Activated effector memory CD4-positive, alpha-beta T cell treated with anti-CD3 and anti-CD28 coated beads, Interleukin-2, amount 50 U/mL, for 16 hours (primary cell): ENCODE measurements around the gene LTBP4.
A peak's percentile ranks its signal among the peaks of the same experiment; 100 is the strongest.
"Not testable (repeated sequence)": the region's sequence is repeated elsewhere in the genome, so short reads cannot be mapped to it uniquely, and the experiment has no call there.

Source experiments
- DNase-seq: peaks from one replicate; pipeline ENCODE4 v3.0.0-alpha.2; 2020

The LTBP4 gene

GRCh38 chr19:40632311-40633036 lies 31.3 kb downstream of the LTBP4 start:
- no peak for DNase-seq

- DNase-seq, result no peak
These were observed 32.0 kb downstream of the LTBP4 start for GRCh38 chr19:40633207-40633606.

- no peak for DNase-seq
These were observed 37.2 kb downstream of the LTBP4 start for GRCh38 chr19:40638327-40638726.

GRCh38 chr19:40639638-40639982 lies 38.4 kb downstream of the LTBP4 start:
- DNase-seq, result no peak

GRCh38 chr19:40640744-40641143 lies 39.6 kb downstream of the LTBP4 start:
- DNase-seq, result no peak

DNA sequence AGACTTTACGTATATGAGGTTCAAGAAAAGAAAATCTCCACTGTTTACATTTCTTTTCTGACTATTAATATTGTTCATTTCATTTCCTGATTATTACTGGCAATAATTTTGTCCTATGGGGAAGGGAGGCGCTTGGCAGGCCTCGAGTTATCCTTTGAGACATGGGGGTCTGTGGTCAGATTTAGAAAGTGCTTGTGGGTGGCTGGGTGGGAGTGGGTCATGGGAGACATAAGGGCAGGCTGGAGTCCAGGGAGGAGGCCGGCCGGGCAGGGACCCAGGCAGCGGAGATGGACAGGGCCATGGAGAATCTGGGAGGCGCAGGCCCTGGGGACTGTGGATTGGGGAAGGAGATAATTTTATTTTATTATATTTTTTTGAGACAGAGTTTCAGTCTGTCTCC lies 40.1 kb downstream of the LTBP4 start:
- no peak for DNase-seq

DNA sequence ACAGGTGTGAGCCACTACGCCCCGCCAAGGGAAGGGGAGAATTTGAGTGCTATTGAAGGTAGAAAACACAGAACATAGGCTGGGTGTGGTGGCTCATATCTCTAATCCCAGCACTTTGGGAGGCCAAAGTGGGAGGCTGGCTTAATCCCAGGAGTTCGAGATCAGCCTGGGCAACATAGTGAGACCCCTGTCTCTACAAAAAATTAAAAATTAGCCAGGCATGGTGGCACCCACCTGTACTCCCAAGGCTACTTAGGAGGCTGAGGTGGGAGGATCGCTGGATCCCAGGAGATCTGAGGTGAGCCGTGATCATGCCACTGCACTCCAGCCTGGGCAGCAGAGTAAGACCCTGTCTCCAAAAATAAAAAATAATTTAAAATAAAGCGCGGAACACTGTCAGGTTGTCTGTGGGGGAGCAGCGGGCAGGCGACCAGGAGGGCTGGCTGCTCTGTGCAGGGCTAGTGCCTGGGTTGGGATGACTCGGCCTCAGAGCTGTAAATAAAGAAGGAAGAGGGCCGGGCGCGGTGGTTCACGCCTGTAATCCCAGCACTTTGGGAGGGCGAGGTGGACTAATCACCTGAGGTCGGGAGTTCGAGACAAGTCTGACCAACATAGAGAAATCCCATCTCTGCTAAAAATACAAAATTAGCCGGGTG lies 41.0 kb downstream of the LTBP4 start:
- no peak for DNase-seq

DNA sequence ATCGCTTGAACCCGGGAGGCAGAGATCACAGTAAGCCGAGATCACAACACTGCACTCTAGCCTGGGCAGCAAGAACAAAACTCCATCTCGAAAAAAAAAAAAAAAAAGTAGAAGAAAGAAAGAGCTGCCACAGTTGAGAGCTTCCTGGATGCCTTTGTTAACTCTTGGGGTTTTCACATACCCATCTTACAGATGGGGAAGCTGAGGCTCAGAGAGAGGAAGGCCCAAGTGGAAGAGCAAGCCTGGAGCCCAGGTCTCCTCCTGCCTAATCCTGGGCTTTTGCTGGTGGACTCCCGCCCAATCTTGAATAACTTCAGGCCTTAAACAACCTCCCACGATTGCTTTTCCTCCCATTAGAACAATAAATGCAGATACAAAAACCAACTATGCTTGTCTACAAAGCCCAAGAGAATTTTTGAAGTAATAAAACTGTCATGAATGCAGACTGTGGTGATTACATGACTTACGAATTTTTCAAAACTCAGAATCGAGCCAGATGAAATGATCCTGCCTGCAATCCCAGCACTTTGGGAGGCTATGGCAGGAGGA lies 41.7 kb downstream of the LTBP4 start:
- DNase-seq, result no peak

DNA sequence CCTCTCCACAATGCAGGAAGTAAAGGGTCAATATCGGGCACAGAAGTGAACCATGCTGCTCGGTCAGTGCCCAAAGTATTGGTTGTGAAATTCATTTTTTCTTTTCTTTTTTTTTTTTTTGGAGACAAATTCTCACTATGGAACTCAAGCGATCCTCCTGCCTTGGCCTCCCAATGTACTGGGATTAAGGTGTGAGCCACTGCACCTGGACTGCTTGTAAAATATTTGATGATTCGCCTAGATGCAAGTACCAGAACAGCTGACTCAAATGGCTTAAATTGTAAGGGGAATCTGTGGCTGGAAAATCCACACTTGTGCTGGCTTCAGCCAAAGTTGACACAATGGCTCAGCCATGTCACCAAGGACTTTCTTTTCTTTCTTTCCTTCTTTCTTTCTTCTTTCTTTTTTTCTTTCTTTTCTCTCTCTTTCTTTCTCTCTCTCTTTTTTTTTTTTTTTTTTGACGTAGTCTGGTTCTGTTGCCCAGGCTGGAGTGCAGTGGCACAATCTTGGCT lies 45.6 kb downstream of the LTBP4 start:
- no peak for DNase-seq

DNA sequence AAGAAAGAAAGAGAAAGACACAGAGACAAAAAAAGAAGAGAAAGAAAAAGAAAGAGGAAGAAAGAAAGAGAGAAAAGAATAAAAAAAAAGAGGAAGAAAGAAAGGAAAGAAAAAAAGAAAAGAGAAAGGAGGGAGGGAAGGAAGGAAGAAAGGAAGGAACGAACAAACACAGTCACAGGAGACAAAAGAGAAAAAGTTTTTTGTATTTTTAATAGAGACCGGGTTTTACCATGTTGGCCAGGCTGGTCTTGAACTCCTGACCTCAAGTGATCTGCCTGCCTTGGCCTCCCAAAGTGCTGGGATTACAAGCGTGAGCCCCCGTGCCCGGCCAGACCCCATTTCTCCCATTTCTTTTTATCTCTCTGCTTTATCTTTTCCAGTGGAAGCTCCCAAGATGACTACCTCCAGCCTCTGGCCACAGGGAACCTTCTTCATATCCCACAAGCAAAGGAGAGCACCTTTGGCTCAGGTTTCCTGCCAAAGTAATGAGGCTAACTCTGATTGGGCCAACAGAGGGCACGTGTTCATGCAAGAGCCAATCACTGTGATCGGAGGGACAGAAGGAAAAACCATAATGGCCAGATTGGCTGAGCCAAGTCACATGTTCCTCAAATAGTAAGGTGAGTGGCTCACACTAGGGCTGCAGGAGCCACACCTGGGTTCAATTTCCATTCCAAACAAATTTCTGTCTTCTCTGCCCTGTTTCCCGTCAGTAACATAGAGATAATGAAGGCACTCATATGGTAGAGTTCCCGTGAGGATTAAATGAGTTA lies 48.9 kb downstream of the LTBP4 start:
- DNase-seq, result not testable (repeated sequence)

DNA sequence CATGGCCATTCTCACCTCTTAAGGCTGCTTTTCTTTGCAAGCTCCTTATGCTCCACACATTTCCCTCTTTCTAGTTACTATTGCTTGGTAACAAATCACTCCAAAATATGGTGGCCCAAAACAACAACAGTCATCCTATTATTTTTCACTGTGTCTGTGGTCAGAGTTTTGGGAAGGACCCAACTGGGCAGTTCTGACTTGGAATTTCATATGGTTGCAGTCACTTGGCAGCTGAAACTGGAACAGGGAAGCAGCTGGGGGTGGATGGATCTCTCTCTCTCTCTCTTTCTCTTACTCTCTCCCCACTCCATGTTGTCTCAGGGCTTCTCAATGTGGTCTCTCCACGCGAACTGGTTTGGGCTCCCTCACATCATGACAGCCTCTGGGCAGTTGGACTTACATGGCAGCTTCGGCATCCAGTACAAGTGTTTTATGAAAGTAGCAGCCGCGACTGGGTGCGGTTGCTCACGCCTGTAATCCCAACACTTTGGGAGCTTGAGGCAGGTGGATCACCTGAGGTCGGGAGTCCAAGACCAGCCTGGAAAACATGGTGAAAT lies 49.7 kb downstream of the LTBP4 start:
- DNase-seq, result no peak

DNA sequence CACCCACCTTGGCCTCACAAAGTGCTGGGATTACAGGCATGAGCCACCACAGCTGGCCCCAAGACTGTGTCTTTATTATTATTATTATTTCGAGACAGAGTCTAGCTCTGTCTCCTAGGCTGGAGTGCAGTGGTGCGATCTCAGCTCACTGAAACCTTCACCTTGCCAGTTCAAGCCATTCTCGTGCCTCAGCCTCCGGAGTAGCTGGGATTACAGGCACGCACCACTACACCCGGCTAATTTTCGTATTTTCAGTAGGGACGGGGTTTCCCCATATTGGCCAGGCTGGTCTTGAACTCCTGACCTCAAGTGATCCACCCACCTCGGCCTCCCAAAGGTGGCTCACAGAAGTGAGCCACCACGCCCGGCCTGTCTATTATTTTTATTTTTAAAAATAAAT lies 51.1 kb downstream of the LTBP4 start:
- not testable (repeated sequence) for DNase-seq

DNA sequence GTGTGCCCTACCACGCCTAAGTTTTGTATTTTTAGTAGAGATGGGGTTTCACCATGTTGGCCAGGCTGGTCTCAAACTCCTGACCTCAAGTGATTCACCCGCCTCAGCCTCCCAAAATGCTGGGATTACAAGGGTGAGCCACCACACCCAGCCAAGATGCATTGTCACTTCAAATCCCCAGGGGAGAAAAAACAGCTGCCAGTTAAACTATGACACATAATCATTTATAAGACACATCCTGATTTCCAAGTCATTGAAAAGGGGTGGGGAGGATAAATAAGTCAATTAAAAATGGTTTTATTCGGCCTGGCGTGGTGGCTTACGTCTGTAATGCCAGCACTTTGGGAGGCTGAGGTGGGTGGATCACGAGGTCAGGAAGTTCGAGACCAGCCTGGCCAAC lies 54.5 kb downstream of the LTBP4 start:
- DNase-seq, result not testable (repeated sequence)

GRCh38 chr19:40658031-40658430 lies 56.9 kb downstream of the LTBP4 start:
- DNase-seq, result no peak

DNA sequence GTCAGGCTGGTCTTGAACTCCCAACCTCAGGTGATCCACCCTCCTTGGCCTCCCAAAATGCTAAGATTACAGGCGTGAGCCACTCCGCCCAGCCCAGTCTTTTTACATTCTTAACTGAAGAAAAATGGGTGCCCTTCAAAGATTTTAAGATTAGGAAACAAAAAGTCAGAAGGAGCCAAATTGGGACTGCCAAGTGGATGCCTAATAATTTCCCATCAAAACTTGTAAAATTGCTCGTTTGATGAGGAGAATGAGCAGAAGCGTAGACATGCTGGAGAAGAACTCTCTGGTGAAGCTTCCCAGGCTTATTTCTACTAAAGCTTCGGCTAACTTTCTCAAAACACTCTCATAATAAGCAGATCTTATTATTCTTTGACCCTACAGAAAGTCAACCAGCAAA lies 57.9 kb downstream of the LTBP4 start:
- DNase-seq, result no peak

DNA sequence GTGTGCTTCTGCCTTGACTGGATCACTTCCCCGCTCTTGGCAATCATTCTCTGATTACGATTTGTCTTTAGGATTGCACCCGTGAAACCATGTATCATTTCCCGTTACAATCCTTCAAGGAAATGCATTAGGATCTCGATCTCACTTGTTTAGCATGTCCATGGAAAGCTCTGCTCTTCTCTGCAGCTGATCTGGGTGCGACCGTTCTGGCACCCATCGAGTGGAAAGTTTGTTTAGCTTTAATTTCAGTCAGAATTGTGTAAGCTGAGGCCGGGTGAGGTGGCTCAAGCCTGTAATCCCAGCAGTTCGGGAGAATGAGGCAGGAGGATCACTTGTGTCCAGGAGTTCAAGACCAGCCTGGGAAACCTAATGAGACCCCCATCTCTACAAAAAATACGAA lies 58.4 kb downstream of the LTBP4 start:
- DNase-seq, result no peak

DNA sequence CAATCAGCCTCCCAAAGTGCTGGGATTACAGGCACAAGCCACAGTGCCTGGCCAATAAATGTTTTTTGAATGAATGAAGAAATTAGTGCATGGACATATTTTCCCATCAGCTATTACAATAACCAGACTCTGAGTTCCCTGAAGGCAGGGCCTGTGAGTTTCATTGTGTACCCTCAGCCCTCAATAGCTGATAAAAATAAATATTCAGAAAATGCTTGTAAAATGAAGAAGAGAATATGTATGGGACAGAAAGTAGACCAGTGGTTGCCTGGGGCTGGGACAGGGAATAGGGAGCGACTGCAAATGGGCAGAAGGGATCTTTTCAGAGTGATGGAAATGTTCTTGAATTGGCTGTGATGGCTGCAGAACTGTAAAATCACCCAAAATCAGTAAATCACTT lies 60.4 kb downstream of the LTBP4 start:
- no peak for DNase-seq

GRCh38 chr19:40662925-40663694 lies 61.9 kb downstream of the LTBP4 start:
- DNase-seq, result peak; percentile 97

- peak; percentile 69 for DNase-seq
These were observed 62.8 kb downstream of the LTBP4 start for GRCh38 chr19:40663695-40664692.

DNA sequence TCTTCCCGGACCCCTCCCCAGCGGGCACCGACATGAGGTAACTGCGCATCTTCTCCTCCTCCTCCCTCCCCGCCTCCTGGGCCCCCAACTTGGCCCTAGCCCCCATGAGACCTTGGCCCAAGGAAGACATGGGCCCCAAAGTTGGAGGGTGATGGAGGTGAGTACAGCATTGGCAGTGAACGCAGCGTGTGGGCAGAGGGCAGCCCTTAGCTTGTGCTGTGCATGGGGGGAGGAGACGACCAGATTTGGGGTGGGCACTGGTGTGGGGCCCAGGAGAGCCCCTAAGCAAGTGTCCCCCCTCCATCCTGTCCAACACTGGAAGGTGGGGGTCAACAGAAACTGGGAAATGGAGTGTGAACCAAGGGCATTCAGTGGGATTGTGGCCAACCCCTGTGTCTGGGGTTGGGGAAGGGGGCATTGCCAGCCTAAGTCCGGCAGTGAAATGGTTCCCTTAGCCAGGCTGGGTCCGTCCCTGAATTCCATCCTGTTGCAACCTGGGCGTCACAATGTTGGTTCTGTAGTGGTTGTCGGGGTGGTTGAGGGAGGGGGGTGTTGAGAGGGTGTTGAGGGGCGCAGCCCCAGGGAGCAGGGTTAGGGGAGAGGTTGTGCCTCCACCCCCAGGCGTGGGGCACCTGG lies 65.8 kb downstream of the LTBP4 start:
- no peak for DNase-seq

DNA sequence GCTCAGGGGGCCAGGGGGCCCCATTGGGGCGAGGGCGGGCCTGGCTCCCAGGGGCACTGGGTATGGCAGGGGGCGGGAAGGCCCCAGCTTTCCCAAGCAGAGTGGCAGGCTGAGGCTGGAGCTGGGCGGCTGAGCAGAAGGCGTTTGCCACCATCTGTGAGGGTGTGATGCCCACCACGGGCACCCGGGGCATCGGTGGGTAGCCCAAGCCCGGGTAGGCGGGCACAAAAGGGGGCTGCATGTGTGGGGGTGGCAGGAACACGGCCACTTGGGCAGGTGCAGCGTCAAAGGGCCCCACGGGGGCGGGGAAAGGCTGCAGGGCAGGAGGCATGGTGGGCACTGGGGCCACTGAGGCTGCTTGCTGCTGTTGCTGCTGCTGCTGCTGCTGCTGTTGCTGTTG lies 66.4 kb downstream of the LTBP4 start:
- no peak for DNase-seq
